HepG2 (cell line): ENCODE data around the gene RNU4-1. TPM values are rescaled to one million over a fixed set of nuclear protein-coding genes. Genes with fewer than 3 reads are reported as not detected.

Source experiments
- ATAC-seq: fragments of 200-7000 bp; cut with Tn5 transposase; 3 replicates; pipeline ENCODE4 v1.9.1; 2020; ENCODE audit warnings: mild to moderate bottlenecking, moderate library complexity
- BruUV-seq: library from RNA; stranded (reverse); fragments of 400-500 nt; replicated peaks from 2 replicates; lab custom pipeline; 2021; lab: Mats Ljungman, UMichigan
- CTCF ChIA-PET: fragments of 300-600 bp; formaldehyde crosslinking; extraction: SDS; loops from one replicate; lab custom pipeline; 2021; ENCODE audit warnings: low total read pairs, inconsistent platforms, low intra/inter-chr PET ratio; lab: Yijun Ruan, JAX
- POLR2A ChIA-PET: fragments of 350-600 bp; sonication (Branson Sonifier 250); formaldehyde crosslinking; loops from one replicate; lab custom pipeline; 2020; ENCODE audit warnings: antibody characterized with exemption, inconsistent platforms; lab: Yijun Ruan, JAX
- DNase-seq: peaks from one replicate; pipeline ENCODE4 v3.0.0-alpha.2; 2015; ENCODE audit warnings: low spot score
- FAIRE-seq: peaks from 3 replicates; lab custom pipeline; 2011; peaks lifted over from hg19 to GRCh38; lab: Jason Lieb, UNC
- H2AFZ ChIP-seq: one replicate; pipeline ENCODE4 v1.6.1; 2011; ENCODE audit warnings: low read length, inconsistent platforms
- H3K27ac ChIP-seq: fragments of 300-600 bp; 3 replicates; pipeline ENCODE4 v1.8.0; 2011; ENCODE audit warnings: mixed run types, mild to moderate bottlenecking, mixed read lengths, low read length, inconsistent platforms; ENCODE audit not compliant: insufficient read depth; ENCODE audit errors: extremely low read length
- H3K27me3 ChIP-seq, 2 experiments: fragments of 200-600 bp in 1 of 2; 2 replicates in 1 of 2; 3 replicates in 1 of 2; pipeline versions ENCODE4 v1.6.0 to v1.8.0; 2011; ENCODE audit warnings: low read length in 2 of 2, mild to moderate bottlenecking in 2 of 2, moderate library complexity in 2 of 2, inconsistent platforms in 1 of 2; ENCODE audit not compliant: insufficient read depth in 2 of 2, control insufficient read depth in 1 of 2
- H3K36me3 ChIP-seq, 2 experiments: fragments of 200-600 bp in 1 of 2; replicated peaks in 1 of 2; 2 replicates in 1 of 2; 3 replicates in 1 of 2; pipeline versions ENCODE4 v1.5.1 to v1.8.0; 2011; ENCODE audit warnings: low read length in 2 of 2, inconsistent platforms in 1 of 2; ENCODE audit not compliant: insufficient read depth in 2 of 2, control insufficient read depth in 1 of 2
- H3K4me1 ChIP-seq: 2 replicates; pipeline ENCODE4 v1.5.1; 2012; ENCODE audit warnings: low read length, inconsistent platforms; ENCODE audit not compliant: insufficient read depth
- H3K4me2 ChIP-seq: 2 replicates; pipeline ENCODE4 v1.6.0; 2011; ENCODE audit warnings: low read depth, low read length, inconsistent platforms
- H3K4me3 ChIP-seq, 3 experiments: fragments of 200-600 bp in 1 of 3; sonication (generic), shearing (Covaris generic) in 1 of 3; replicated peaks in 1 of 3; 2 replicates each; pipeline ENCODE4 v1.5.1; 2011 to 2016; ENCODE audit warnings: low read length in 3 of 3, inconsistent platforms in 2 of 3, low read depth in 2 of 3, mild to moderate bottlenecking in 2 of 3, control low read depth in 1 of 3, mixed read lengths in 1 of 3; ENCODE audit not compliant: insufficient read depth in 1 of 3
- H3K79me2 ChIP-seq: one replicate; pipeline ENCODE4 v1.6.1; 2011; ENCODE audit warnings: low read length, inconsistent platforms; ENCODE audit not compliant: insufficient read depth
- H3K9ac ChIP-seq: 2 replicates; pipeline ENCODE4 v1.6.0; 2011; ENCODE audit warnings: mild to moderate bottlenecking, low read depth, low read length, inconsistent platforms; ENCODE audit not compliant: insufficient read depth
- H3K9me3 ChIP-seq: 2 replicates; pipeline ENCODE4 v1.5.1; 2012; ENCODE audit warnings: mild to moderate bottlenecking, low read length
- H4K20me1 ChIP-seq: 2 replicates; pipeline ENCODE4 v1.6.0; 2011; ENCODE audit warnings: inconsistent platforms, mild to moderate bottlenecking, low read length, moderate library complexity; ENCODE audit not compliant: insufficient read depth
- BCL6 ChIP-seq: IDR thresholded peaks from 2 replicates; pipeline ENCODE4 v1.6.1; 2016; ENCODE audit warnings: missing genetic modification reagents, missing compliant biosample characterization
- DR1 ChIP-seq: sonication (generic); formaldehyde crosslinking; IDR thresholded peaks from 2 replicates; pipeline ENCODE4 v1.8.0; 2021; ENCODE audit warnings: mild to moderate bottlenecking, missing genetic modification reagents, inconsistent platforms
- FOXA3 ChIP-seq: IDR thresholded peaks from 2 replicates; pipeline ENCODE4 v1.6.1; 2016; ENCODE audit warnings: missing genetic modification reagents, missing compliant biosample characterization
- GATAD2A ChIP-seq: IDR thresholded peaks from 2 replicates; pipeline ENCODE4 v1.6.1; 2016
- HDAC1 ChIP-seq: sonication (generic); formaldehyde crosslinking; IDR thresholded peaks from 2 replicates; pipeline ENCODE4 v1.5.1; 2020; ENCODE audit warnings: mild to moderate bottlenecking, missing genetic modification reagents
- KDM2A ChIP-seq: sonication (generic); formaldehyde crosslinking; IDR thresholded peaks from 2 replicates; pipeline ENCODE4 v1.4.0; 2020; ENCODE audit warnings: low read depth, missing genetic modification reagents, borderline replicate concordance
- LCORL ChIP-seq, 2 experiments: fragments of 450-650 bp in 1 of 2; sonication (generic) in 1 of 2; formaldehyde crosslinking in 1 of 2; IDR thresholded peaks; 2 replicates each; pipeline versions ENCODE4 v1.5.0 to v1.6.1; 2017 to 2020; ENCODE audit warnings: antibody characterized with exemption in 1 of 2, missing genetic modification reagents in 1 of 2
- MED1 ChIP-seq: sonication (generic); formaldehyde crosslinking; IDR thresholded peaks from 2 replicates; pipeline ENCODE4 v1.4.0; 2020; ENCODE audit warnings: missing genetic modification reagents
- MEIS2 ChIP-seq: sonication (generic); formaldehyde crosslinking; IDR thresholded peaks from 2 replicates; pipeline ENCODE4 v1.9.0; 2021; ENCODE audit warnings: mild to moderate bottlenecking, missing genetic modification reagents
- NKX3-1 ChIP-seq: sonication (generic); formaldehyde crosslinking; IDR thresholded peaks from 2 replicates; pipeline ENCODE4 v1.5.0; 2020; ENCODE audit warnings: missing genetic modification reagents
- PITX1 ChIP-seq: sonication (generic); formaldehyde crosslinking; IDR thresholded peaks from 2 replicates; pipeline ENCODE4 v1.5.1; 2020; ENCODE audit warnings: mild to moderate bottlenecking, missing genetic modification reagents
- RARA ChIP-seq: IDR thresholded peaks from 2 replicates; pipeline ENCODE4 v1.6.1; 2016; ENCODE audit warnings: missing genetic modification reagents, missing compliant biosample characterization
- RXRA ChIP-seq: sonication (generic); formaldehyde crosslinking; IDR thresholded peaks from 2 replicates; pipeline ENCODE4 v1.5.1; 2020; ENCODE audit warnings: missing genetic modification reagents
- THAP9 ChIP-seq: sonication (generic); formaldehyde crosslinking; IDR thresholded peaks from 2 replicates; pipeline ENCODE4; 2020; ENCODE audit warnings: missing genetic modification reagents, mild to moderate bottlenecking, borderline replicate concordance
- UBTF ChIP-seq: sonication (generic); formaldehyde crosslinking; IDR thresholded peaks from 2 replicates; pipeline ENCODE4 v1.4.0; 2020; ENCODE audit warnings: mild to moderate bottlenecking, missing genetic modification reagents
- ZFY ChIP-seq: sonication (generic); formaldehyde crosslinking; IDR thresholded peaks from 2 replicates; pipeline ENCODE4 v1.4.0; 2020; ENCODE audit warnings: missing genetic modification reagents
- ZNF12 ChIP-seq: sonication (generic); formaldehyde crosslinking; IDR thresholded peaks from 2 replicates; pipeline ENCODE4 v1.5.0; 2020; ENCODE audit warnings: missing genetic modification reagents
- ZNF230 ChIP-seq: sonication (generic); formaldehyde crosslinking; IDR thresholded peaks from 2 replicates; pipeline ENCODE4 v1.4.0; 2020; ENCODE audit warnings: mild to moderate bottlenecking, missing genetic modification reagents
- ZNF7 ChIP-seq: IDR thresholded peaks from 2 replicates; pipeline ENCODE4 v1.6.1; 2016; ENCODE audit warnings: missing biosample characterization, missing genetic modification reagents
- WGBS: methylation state at CpG from one replicate; pipeline ENCODE4 v1.1.6; 2017; ENCODE audit warnings: low lambda C conversion rate; 5-methylcytosine and 5-hydroxymethylcytosine counted together
- in situ Hi-C: cut with HindIII; loops from 2 replicates; pipeline ENCODE4 v1.10.0; 2017; ENCODE audit warnings: low pct_unique_long_range_greater_than_20kb; ENCODE audit not compliant: extremely low pct_ligation_motif_present
- intact Hi-C: fragments of 100-400 bp; cut with micrococcal nuclease; formaldehyde crosslinking; loops from one replicate; pipeline ENCODE4 v1.10.0; 2022; ENCODE audit not compliant: unreplicated experiment
- polyA plus RNA-seq, 8 experiments: library from polyadenylated mRNA; depleted of rRNA in 3 of 8; stranded (reverse) in 7 of 8; unstranded in 1 of 8; fragments of >200 nt; fragmentation: Illumina TruSeq in 4 of 8; extraction: Trizol in 4 of 8; gene quantifications; 2 replicates each; pipeline versions ENCODE4 v1.2.1 to v1.2.3, GENCODE V29; 2011 to 2016; ENCODE audit warnings: low read depth in 4 of 8, missing spikeins in 1 of 8, mixed read lengths in 1 of 8; ENCODE audit not compliant: insufficient read depth in 1 of 8
- total RNA-seq, 5 experiments: library from RNA; depleted of rRNA; stranded (reverse); fragments of >200 nt; fragmentation: Illumina TruSeq; extraction: Trizol; gene quantifications; 2 replicates each; pipeline ENCODE4 v1.2.3, GENCODE V29; 2016; ENCODE audit warnings: low read depth in 1 of 5

Gene RNU4-1
- total and polyA plus RNA-seq, 2 of the 13 experiments (the other 11 are each of a cell fraction or from before 2014, with no cell fraction given) = 7,407 TPM; not detected in 1

GRCh38 chr12:120292411-120292660 is 701 bp downstream of the RNU4-1 start (continued):
- no peak for TF ChIP-seq ZNF7

GRCh38 chr12:120290609-120291305 is 2.3 kb downstream of the RNU4-1 start:
- Histone ChIP-seq H3K4me3 (peak overlapping the region; percentile 52 to 68 (median 62)), H3K4me1 (peaks cover 26% of the 10 kb centered on the region; the same call in 1 of the 2 replicates), H3K79me2 (no peaks in the 10 kb centered on the region), H2AFZ (peak overlapping the region; percentile 77), H3K4me2 (peak overlapping the region; percentile 100), H3K9me3 (no peaks in the 10 kb centered on the region), H3K36me3 (no peaks in the 10 kb centered on the region), H4K20me1 (no peaks in the 10 kb centered on the region), H3K9ac (peak overlapping the region; percentile 63), H3K27me3 (no peaks in the 10 kb centered on the region; a peak in 2 of 5 replicates), H3K27ac (peak overlapping the region; percentile 100)
- in situ Hi-C loops (no loop called here), intact Hi-C loops (loop anchor here (1.0 kb wide), 1 partner anchor 62 kb away; no protein-coding TSS in a partner anchor)
- FAIRE-seq (no peak), ATAC-seq (peak; percentile 21), DNase-seq (peak; percentile 35)
- ChIA-PET CTCF (no interaction called here), POLR2A (interaction anchor here (0.7 to 5.6 kb wide), 43 partner anchors 8 to 1506 kb away, joined by 3 to 461 read pairs (median 5); partner anchors contain the start of genes BICDL1, COQ5, COX6A1 and DYNLL1)
- no TSS peak for BruUV-seq
- under 1% methylated on average over 22 of the region's 22 CpGs for WGBS
- TF ChIP-seq HDAC1 (CRISPR knock-in tag) (peak; percentile 17), PITX1 (CRISPR knock-in tag) (peak; percentile 17; the same call in 1 of the 2 replicates), RXRA (CRISPR knock-in tag) (peak; percentile 12; the same call in 1 of the 2 replicates), MED1 (peak; percentile 35; the same call in 1 of the 2 replicates), UBTF (peak; percentile 23), FOXA3 (no peak), DR1 (no peak; the same call in 1 of the 2 replicates), THAP9 (CRISPR knock-in tag) (no peak), ZNF12 (CRISPR knock-in tag) (0 out of 2 replicates have a peak, but pooled peaks have one; percentile 20), RARA (CRISPR knock-in tag) (peak; percentile 48), KDM2A (peak; percentile 60; the same call in 1 of the 2 replicates), LCORL (IDR thresholded peaks at IDR 0.05) (no peak), LCORL (CRISPR knock-in tag; IDR thresholded peaks at IDR 0.05) (0 out of 2 replicates have a peak, but pooled peaks have one; percentile 35), BCL6 (CRISPR knock-in tag) (peak; percentile 9; the same call in 1 of the 2 replicates), GATAD2A (peak; percentile 9; the same call in 1 of the 2 replicates), ZFY (peak; percentile 25; the same call in 1 of the 2 replicates), NKX3-1 (CRISPR knock-in tag) (0 out of 2 replicates have a peak, but pooled peaks have one; percentile 47), ZNF230 (0 out of 2 replicates have a peak, but pooled peaks have one; percentile 40), MEIS2 (CRISPR knock-in tag) (0 out of 2 replicates have a peak, but pooled peaks have one; percentile 43)
